ENCODE results near the gene CD82.

Gene CD82

DNA sequence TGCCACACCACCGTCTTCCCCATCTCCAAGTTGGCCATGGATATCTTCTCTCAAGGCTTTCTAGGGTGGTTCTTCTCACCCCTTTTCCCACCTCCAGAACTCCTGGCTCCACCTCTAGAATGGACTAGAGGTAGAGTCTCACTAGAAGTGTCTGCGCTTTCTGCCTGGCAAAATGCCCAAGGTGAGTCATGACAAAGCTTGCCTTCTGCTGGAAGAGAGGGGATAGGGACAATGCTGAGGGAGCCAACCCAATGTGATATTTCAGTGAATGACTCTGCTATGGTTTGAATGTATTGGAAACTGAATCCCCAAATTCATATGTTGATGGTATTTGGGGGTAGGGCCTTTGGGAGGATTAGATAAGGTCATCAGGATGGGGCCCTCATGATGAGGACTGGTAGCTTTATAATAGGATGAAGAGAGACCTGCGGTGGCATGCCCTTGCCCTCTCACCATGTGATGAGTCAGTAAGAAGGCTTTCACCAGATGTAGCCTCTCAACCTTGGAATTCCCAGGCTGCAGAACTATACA lies 4.1 kb upstream of the CD82 start:
- TF ChIP-seq, protein P1, sequence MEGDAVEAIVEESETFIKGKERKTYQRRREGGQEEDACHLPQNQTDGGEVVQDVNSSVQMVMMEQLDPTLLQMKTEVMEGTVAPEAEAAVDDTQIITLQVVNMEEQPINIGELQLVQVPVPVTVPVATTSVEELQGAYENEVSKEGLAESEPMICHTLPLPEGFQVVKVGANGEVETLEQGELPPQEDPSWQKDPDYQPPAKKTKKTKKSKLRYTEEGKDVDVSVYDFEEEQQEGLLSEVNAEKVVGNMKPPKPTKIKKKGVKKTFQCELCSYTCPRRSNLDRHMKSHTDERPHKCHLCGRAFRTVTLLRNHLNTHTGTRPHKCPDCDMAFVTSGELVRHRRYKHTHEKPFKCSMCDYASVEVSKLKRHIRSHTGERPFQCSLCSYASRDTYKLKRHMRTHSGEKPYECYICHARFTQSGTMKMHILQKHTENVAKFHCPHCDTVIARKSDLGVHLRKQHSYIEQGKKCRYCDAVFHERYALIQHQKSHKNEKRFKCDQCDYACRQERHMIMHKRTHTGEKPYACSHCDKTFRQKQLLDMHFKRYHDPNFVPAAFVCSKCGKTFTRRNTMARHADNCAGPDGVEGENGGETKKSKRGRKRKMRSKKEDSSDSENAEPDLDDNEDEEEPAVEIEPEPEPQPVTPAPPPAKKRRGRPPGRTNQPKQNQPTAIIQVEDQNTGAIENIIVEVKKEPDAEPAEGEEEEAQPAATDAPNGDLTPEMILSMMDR (conservative IDR thresholded peaks at IDR 0.05; ENCODE audit: control insufficient read depth, insufficient read depth, low read depth, low read length) = no peak
- H3K4me3 ChIP-seq (ENCODE audit: control insufficient read depth, low read depth, low read length) = no peak overlapping the region
- peak; percentile 34 for DNase-seq (ENCODE audit: low read depth)

DNA sequence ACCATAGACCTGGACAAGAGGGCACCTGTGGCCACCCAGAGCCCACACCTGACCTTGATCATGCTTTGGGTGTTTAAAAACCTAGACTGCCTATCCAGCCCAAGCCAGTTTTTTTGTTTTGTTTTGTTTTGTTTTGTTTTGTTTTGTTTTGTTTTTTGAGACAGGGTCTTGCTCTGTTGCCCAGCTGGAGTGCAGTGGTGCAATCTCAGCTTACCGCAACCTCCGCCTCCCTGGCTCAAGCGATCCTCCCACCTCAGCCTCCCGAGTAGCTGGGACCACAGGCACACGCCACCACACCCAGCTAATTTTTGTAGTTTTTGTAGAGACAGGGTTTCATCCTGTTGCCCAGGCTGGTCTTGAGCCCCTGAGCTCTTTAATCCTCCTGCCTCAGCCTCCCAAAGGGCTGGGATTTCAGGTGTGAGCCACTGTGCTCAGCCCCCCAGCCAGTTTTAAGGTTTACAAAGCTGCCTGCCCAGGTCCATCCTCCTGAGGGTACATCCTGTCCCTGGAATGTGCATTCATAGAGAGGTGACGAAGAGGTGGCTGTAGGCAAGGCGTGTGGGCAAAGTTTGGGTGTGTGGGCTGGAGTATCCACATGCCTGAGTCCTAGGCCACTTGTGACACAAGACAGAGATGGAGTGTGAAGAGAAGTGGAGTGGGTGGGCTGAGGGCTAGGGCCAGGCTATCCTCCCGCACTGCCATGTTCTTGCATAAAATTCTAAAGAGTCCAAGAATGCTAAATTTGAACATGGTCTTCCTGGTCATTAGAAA lies 3.3 kb upstream of the CD82 start:
- DNase-seq (ENCODE audit: low read depth) = no peak
- no peak overlapping the region for H3K4me3 ChIP-seq (ENCODE audit: control insufficient read depth, low read depth, low read length)
- TF ChIP-seq, protein P1 (conservative IDR thresholded peaks at IDR 0.05; ENCODE audit: control insufficient read depth, insufficient read depth, low read depth, low read length) = no peak

DNA sequence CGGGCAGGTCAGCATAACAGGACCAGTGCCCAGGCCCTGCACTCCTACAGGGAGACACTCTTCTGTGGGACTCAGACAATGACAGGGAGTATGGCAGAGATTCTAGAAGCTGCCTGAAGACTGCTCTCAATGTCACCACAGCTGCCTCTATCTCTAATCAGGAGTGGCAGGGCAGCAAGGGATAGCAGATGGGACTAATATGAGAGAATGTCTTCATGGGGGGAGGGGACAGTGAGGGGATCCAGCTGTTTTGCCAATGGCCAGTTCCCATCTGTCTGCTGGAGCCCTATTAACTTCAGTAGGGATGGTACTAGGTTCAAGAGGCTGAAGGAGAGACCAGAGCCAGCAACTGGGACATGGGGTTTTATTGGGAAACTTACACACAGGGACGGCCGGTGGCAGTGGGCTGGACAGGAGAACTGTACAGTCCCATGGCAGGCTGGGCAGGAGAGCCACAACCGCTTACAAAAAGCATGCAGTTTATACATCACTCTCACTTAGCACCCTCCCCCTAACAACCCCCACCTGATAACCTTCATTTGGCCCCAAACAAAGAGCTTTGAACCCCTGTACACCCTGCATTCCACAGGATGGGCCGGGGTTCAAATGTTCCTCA lies 2.5 kb upstream of the CD82 start:
- DNase-seq (ENCODE audit: low read depth) = no peak
- TF ChIP-seq, protein P1 (conservative IDR thresholded peaks at IDR 0.05; ENCODE audit: control insufficient read depth, insufficient read depth, low read depth, low read length) = no peak
- no peak overlapping the region for H3K4me3 ChIP-seq (ENCODE audit: control insufficient read depth, low read depth, low read length)

DNA sequence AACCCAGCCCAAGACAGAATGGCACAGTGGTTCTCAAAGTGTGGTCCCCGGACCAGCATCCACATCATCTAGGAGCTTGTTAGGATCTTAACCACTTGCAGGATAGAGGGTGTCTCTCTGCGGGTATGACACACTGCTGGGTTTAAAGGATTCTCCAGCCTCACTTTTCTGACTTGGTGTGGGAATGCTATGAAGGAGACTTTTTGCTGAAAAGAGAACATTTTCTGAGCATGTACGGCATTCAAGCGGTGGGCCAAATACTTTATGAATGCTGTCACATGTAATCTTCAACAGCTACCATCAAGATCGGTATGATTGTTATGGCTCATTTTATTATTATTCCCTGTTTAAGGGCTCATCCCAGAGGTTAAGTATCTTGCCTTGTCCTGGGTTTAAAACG lies 1.8 kb upstream of the CD82 start:
- TF ChIP-seq, protein P1 (conservative IDR thresholded peaks at IDR 0.05; ENCODE audit: control insufficient read depth, insufficient read depth, low read depth, low read length) = no peak
- peak; percentile 68 for DNase-seq (ENCODE audit: low read depth)
- no peak overlapping the region for H3K4me3 ChIP-seq (ENCODE audit: control insufficient read depth, low read depth, low read length)

DNA sequence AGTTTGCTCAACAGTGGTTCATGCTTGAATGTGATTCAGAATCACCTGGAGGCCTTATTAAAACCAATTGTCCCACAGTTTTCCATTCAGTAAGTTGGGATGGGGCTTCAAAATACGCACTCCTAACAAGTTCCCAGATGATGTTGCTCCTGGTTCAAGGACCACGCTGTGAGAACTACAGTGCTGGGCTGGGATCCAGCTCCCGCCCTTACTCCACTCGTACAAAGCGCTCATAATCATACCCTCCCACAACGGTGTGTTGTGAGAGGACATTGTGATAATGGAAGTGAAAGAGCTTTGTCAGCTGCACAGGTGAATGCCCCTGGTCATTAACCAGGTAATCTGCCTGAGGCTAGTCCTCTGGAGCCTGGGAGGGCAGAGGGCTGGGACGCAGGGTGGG lies 1.3 kb upstream of the CD82 start:
- no peak overlapping the region for H3K4me3 ChIP-seq (ENCODE audit: control insufficient read depth, low read depth, low read length)
- TF ChIP-seq, protein P1 (conservative IDR thresholded peaks at IDR 0.05; ENCODE audit: control insufficient read depth, insufficient read depth, low read depth, low read length) = no peak
- DNase-seq (ENCODE audit: low read depth) = peak; percentile 48

DNA sequence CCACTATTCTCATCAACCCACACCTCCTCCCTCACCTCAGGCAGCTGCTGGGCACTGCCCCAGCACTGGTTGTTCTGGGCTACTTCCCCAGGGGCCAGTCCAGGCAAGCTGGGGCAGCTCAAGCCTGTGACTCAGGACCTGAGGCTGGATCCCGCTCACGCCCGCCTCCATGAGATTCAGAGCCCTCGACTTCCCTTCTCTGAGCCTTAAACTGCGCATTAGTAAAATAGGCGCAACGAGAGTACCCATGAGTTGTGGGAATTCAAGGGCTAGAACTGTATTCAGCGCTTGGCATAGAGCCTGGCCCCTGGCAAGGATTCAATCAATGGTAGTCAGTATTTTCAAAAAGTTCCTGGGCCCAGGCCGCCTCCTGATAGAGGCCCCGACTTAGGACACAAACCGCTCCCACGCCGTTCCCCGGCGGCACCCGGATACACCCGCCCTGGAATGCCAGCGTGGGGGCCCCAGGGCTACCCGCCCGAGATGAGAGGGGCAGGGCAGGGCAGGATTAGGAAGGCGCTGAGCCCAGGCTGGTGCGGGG lies 723 bp upstream of the CD82 start:
- TF ChIP-seq, protein P1 (conservative IDR thresholded peaks at IDR 0.05; ENCODE audit: control insufficient read depth, insufficient read depth, low read depth, low read length) = no peak
- H3K4me3 ChIP-seq (ENCODE audit: control insufficient read depth, low read depth, low read length) = peak overlapping the region; percentile 50
- DNase-seq (ENCODE audit: low read depth) = peak; percentile 92

Measured in fibroblast of mammary gland (primary cell).